Dermis microvascular lymphatic vessel endothelial cell (primary cell): ENCODE results near the gene CAT. TPM values are rescaled to one million over a fixed set of nuclear protein-coding genes. Genes with fewer than 3 reads are reported as not detected.

ENCODE experiments used
- total RNA-seq: library from RNA; depleted of rRNA; stranded (reverse); fragments of >200 nt; gene quantifications from 2 replicates; pipeline ENCODE4 v1.2.1, GENCODE V29; 2014

CAT gene
- total RNA-seq, 1 donor from 2014 or later = 43.0 TPM

Other genes starting within 250 kb of the CAT start
- 0.13 and 0.25 TPM in 2 replicates for gene ABTB2, start 80.9 kb upstream of the CAT start, total RNA-seq
- gene ELF5, start 74.9 kb downstream of the CAT start, total RNA-seq = not detected in 2 replicates
- not detected in 2 replicates for gene EHF, start 182.2 kb downstream of the CAT start, total RNA-seq